SK-N-SH treated with all-trans-retinoic acid at 6 μM for 48 hours (cell line): ENCODE measurements around the gene FNDC3B.

ENCODE experiments used
- ATAC-seq: fragments of 200-7000 bp; cut with Tn5 transposase; 3 replicates; pipeline ENCODE4 v1.9.1; 2020; ENCODE audit warnings: mild to moderate bottlenecking, moderate library complexity
- BACH2 ChIP-seq: fragments of 250-450 bp; sonication (Bioruptor Pico); IDR thresholded peaks from 2 replicates; pipeline ENCODE4 v1.9.0; 2021; ENCODE audit warnings: mild to moderate bottlenecking, borderline replicate concordance
- ESRRG ChIP-seq: fragments of 250-450 bp; sonication (Bioruptor Pico); IDR thresholded peaks from 2 replicates; pipeline ENCODE4 v1.6.1; 2021; ENCODE audit warnings: mild to moderate bottlenecking
- GLIS3 ChIP-seq: fragments of 250-450 bp; sonication (Bioruptor Pico); IDR thresholded peaks from 2 replicates; pipeline ENCODE4 v1.5.0; 2020; ENCODE audit warnings: mild to moderate bottlenecking, moderate library complexity
- ISL1 ChIP-seq: fragments of 250-450 bp; sonication (Bioruptor Pico); IDR thresholded peaks from 2 replicates; pipeline ENCODE4 v2.1.2; 2022; ENCODE audit warnings: mild to moderate bottlenecking, moderate library complexity
- OSR1 ChIP-seq: fragments of 250-450 bp; sonication (Bioruptor Pico); IDR thresholded peaks from 2 replicates; pipeline ENCODE4 v1.8.0; 2022; ENCODE audit warnings: moderate library complexity, mild to moderate bottlenecking, inconsistent platforms
- PPARA ChIP-seq: fragments of 250-450 bp; sonication (Bioruptor Pico); IDR thresholded peaks from 2 replicates; pipeline ENCODE4 v1.5.0; 2020; ENCODE audit warnings: mild to moderate bottlenecking, borderline replicate concordance
- RARB ChIP-seq: fragments of 250-450 bp; sonication (Bioruptor Pico); IDR thresholded peaks from 2 replicates; pipeline ENCODE4 v1.8.0; 2021; ENCODE audit warnings: mild to moderate bottlenecking, moderate library complexity
- SNAI2 ChIP-seq: fragments of 250-450 bp; sonication (Bioruptor Pico); IDR thresholded peaks from 2 replicates; pipeline ENCODE4 v1.5.0; 2020; ENCODE audit warnings: mild to moderate bottlenecking, moderate library complexity
- TCF4 ChIP-seq: fragments of 250-450 bp; sonication (Bioruptor Pico); IDR thresholded peaks from 2 replicates; pipeline ENCODE4 v1.8.0; 2021; ENCODE audit warnings: mild to moderate bottlenecking, moderate library complexity, borderline replicate concordance
- TOX ChIP-seq: fragments of 250-450 bp; sonication (Bioruptor Pico); IDR thresholded peaks from 2 replicates; pipeline ENCODE4 v1.8.0; 2021; ENCODE audit warnings: mild to moderate bottlenecking, moderate library complexity, borderline replicate concordance
- ZFP3 ChIP-seq: fragments of 250-450 bp; sonication (Bioruptor Pico); IDR thresholded peaks from 2 replicates; pipeline ENCODE4 v1.5.0; 2020; ENCODE audit warnings: mild to moderate bottlenecking, moderate library complexity
- ZFP30 ChIP-seq: fragments of 450-650 bp; formaldehyde crosslinking; IDR thresholded peaks from 2 replicates; pipeline ENCODE4 v1.5.0; 2022; ENCODE audit warnings: mild to moderate bottlenecking, moderate library complexity
- ZNF565 ChIP-seq: fragments of 450-650 bp; formaldehyde crosslinking; conservative IDR thresholded peaks from 2 replicates; pipeline ENCODE4 v1.5.0; 2020; ENCODE audit warnings: low read depth, mild to moderate bottlenecking, moderate library complexity
- ZNF8 ChIP-seq: fragments of 450-650 bp; formaldehyde crosslinking; IDR thresholded peaks from 2 replicates; pipeline ENCODE4 v1.5.0; 2020; ENCODE audit warnings: mild to moderate bottlenecking, moderate library complexity
- TF ChIP-seq, protein P1 (sequence below): fragments of 250-450 bp; sonication (Bioruptor Pico); IDR thresholded peaks from 2 replicates; pipeline ENCODE4 v1.8.0; 2021; ENCODE audit warnings: low read depth, mild to moderate bottlenecking, moderate library complexity, borderline replicate concordance
- TF ChIP-seq, protein P2 (sequence below): fragments of 250-450 bp; sonication (Bioruptor Pico); IDR thresholded peaks from 2 replicates; pipeline ENCODE4 v1.5.1; 2021; ENCODE audit warnings: mild to moderate bottlenecking, moderate library complexity
- TF ChIP-seq, protein P3 (sequence below): fragments of 250-450 bp; sonication (Bioruptor Pico); IDR thresholded peaks from 2 replicates; pipeline ENCODE4 v1.5.0; 2020; ENCODE audit warnings: mild to moderate bottlenecking, moderate library complexity
- TF ChIP-seq, protein P4 (sequence below): fragments of 250-450 bp; sonication (Bioruptor Pico); IDR thresholded peaks from 2 replicates; pipeline ENCODE4 v1.8.0; 2020; ENCODE audit warnings: mild to moderate bottlenecking, moderate library complexity, borderline replicate concordance
- TF ChIP-seq, protein P5 (sequence below): fragments of 250-450 bp; sonication (Bioruptor Pico); IDR thresholded peaks from 2 replicates; pipeline ENCODE4 v1.5.1; 2020; ENCODE audit warnings: low read depth, mild to moderate bottlenecking, moderate library complexity

Gene FNDC3B

DNA sequence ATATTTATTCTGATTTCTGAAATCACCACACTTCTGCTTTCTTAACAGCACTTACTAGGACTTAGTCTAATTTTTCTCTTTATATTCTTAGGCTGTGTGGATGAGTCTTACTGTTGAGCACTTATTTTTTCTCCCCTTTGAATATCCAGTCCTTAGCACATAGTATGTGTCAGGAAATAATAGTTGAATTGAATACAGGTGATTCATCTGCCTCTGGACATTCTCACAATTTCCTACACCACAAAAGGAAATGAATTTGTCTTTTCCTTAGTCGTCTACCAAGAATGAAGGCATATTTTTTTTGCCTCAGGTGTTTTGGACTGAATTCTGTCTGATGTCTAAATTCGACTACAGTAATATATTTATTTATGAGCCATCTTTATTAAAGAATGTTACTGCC lies 204.6 kb downstream of the FNDC3B start (continued):
- TF ChIP-seq ZNF8 (no peak), ESRRG (no peak), BACH2 (CRISPR knock-in tag) (no peak), SNAI2 (CRISPR knock-in tag) (no peak), ZNF565 (CRISPR knock-in tag) (no peak), GLIS3 (no peak), OSR1 (CRISPR knock-in tag) (no peak), TOX (CRISPR knock-in tag) (no peak), RARB (no peak), PPARA (CRISPR knock-in tag) (no peak)
- TF ChIP-seq, protein P1, sequence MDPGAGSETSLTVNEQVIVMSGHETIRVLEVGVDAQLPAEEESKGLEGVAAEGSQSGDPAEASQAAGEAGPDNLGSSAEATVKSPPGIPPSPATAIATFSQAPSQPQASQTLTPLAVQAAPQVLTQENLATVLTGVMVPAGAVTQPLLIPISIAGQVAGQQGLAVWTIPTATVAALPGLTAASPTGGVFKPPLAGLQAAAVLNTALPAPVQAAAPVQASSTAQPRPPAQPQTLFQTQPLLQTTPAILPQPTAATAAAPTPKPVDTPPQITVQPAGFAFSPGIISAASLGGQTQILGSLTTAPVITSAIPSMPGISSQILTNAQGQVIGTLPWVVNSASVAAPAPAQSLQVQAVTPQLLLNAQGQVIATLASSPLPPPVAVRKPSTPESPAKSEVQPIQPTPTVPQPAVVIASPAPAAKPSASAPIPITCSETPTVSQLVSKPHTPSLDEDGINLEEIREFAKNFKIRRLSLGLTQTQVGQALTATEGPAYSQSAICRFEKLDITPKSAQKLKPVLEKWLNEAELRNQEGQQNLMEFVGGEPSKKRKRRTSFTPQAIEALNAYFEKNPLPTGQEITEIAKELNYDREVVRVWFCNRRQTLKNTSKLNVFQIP (CRISPR knock-in tag): no peak

DNA sequence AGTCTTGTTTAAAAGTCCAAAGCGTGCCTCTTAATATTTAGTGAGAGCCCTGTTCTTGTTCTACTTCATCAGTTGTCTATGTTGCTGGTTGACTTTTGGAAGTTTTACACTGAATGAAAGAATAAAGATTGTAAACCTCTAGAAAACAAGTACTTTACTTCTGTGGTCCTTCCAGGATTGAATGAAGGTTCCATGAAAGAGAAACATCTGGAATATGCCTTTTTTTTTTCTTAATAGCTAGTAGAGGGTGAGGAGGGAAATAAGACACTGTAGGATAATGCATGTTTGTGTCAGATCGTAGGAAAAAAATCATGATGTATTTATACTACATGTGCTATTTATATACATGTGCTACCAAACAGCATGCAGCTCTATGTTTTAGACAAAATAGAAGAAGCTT lies 205.9 kb downstream of the FNDC3B start:
- no peak for ATAC-seq
- TF ChIP-seq RARB (no peak), PPARA (CRISPR knock-in tag) (no peak), TOX (CRISPR knock-in tag) (no peak), ZFP30 (CRISPR knock-in tag) (no peak), GLIS3 (no peak), ISL1 (CRISPR knock-in tag) (no peak), ESRRG (no peak), BACH2 (CRISPR knock-in tag) (no peak), TCF4 (no peak), ZFP3 (CRISPR knock-in tag) (no peak)
- TF ChIP-seq, protein P2, sequence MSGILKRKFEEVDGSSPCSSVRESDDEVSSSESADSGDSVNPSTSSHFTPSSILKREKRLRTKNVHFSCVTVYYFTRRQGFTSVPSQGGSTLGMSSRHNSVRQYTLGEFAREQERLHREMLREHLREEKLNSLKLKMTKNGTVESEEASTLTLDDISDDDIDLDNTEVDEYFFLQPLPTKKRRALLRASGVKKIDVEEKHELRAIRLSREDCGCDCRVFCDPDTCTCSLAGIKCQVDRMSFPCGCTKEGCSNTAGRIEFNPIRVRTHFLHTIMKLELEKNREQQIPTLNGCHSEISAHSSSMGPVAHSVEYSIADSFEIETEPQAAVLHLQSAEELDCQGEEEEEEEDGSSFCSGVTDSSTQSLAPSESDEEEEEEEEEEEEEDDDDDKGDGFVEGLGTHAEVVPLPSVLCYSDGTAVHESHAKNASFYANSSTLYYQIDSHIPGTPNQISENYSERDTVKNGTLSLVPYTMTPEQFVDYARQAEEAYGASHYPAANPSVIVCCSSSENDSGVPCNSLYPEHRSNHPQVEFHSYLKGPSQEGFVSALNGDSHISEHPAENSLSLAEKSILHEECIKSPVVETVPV (CRISPR knock-in tag): no peak
- TF ChIP-seq, protein P3, sequence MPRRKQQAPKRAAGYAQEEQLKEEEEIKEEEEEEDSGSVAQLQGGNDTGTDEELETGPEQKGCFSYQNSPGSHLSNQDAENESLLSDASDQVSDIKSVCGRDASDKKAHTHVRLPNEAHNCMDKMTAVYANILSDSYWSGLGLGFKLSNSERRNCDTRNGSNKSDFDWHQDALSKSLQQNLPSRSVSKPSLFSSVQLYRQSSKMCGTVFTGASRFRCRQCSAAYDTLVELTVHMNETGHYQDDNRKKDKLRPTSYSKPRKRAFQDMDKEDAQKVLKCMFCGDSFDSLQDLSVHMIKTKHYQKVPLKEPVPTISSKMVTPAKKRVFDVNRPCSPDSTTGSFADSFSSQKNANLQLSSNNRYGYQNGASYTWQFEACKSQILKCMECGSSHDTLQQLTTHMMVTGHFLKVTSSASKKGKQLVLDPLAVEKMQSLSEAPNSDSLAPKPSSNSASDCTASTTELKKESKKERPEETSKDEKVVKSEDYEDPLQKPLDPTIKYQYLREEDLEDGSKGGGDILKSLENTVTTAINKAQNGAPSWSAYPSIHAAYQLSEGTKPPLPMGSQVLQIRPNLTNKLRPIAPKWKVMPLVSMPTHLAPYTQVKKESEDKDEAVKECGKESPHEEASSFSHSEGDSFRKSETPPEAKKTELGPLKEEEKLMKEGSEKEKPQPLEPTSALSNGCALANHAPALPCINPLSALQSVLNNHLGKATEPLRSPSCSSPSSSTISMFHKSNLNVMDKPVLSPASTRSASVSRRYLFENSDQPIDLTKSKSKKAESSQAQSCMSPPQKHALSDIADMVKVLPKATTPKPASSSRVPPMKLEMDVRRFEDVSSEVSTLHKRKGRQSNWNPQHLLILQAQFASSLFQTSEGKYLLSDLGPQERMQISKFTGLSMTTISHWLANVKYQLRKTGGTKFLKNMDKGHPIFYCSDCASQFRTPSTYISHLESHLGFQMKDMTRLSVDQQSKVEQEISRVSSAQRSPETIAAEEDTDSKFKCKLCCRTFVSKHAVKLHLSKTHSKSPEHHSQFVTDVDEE (CRISPR knock-in tag): no peak
- TF ChIP-seq, protein P4, sequence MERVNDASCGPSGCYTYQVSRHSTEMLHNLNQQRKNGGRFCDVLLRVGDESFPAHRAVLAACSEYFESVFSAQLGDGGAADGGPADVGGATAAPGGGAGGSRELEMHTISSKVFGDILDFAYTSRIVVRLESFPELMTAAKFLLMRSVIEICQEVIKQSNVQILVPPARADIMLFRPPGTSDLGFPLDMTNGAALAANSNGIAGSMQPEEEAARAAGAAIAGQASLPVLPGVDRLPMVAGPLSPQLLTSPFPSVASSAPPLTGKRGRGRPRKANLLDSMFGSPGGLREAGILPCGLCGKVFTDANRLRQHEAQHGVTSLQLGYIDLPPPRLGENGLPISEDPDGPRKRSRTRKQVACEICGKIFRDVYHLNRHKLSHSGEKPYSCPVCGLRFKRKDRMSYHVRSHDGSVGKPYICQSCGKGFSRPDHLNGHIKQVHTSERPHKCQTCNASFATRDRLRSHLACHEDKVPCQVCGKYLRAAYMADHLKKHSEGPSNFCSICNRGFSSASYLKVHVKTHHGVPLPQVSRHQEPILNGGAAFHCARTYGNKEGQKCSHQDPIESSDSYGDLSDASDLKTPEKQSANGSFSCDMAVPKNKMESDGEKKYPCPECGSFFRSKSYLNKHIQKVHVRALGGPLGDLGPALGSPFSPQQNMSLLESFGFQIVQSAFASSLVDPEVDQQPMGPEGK (CRISPR knock-in tag): no peak
- TF ChIP-seq, protein P5, sequence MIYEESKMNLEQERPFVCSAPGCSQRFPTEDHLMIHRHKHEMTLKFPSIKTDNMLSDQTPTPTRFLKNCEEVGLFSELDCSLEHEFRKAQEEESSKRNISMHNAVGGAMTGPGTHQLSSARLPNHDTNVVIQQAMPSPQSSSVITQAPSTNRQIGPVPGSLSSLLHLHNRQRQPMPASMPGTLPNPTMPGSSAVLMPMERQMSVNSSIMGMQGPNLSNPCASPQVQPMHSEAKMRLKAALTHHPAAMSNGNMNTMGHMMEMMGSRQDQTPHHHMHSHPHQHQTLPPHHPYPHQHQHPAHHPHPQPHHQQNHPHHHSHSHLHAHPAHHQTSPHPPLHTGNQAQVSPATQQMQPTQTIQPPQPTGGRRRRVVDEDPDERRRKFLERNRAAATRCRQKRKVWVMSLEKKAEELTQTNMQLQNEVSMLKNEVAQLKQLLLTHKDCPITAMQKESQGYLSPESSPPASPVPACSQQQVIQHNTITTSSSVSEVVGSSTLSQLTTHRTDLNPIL (CRISPR knock-in tag): no peak
- TF ChIP-seq, protein P1 (CRISPR knock-in tag): no peak
